ENCODE data around the gene RAB33A.
A peak's percentile ranks its signal among the peaks of the same experiment; 100 is the strongest.

RAB33A gene

GRCh38 chrX:130171446-130172126, at the start of gene RAB33A:
Gene RAB33A, plus strand, starts transcription at chrX:130171962. Its CDS starts 101 bp downstream, at chrX:130172063.
- DNase-seq = peak; percentile 47

DNA sequence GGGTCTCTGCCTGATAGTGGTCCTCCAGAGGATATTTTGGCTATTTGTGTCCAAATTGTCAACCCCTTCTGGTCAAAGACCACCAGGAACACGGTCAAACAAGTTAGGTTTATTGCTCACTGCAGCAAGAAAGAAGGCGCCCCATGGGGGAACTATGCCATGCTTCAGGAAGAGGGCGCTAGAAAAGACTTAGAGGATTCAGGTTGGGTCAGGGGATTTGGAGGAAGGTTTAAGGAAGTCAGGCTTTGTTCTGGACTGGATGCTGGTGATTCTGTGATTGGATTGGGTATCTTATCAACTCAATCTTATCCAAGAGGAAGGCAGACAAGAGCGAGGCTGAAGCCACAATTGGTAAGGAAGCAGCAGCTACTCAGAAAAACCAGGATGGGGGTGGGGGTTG, 47.2 kb upstream of the RAB33A start:
- no peak for DNase-seq

- DNase-seq = no peak
Observed at GRCh38 chrX:130125091-130125874, 46.5 kb upstream of the RAB33A start.

DNA sequence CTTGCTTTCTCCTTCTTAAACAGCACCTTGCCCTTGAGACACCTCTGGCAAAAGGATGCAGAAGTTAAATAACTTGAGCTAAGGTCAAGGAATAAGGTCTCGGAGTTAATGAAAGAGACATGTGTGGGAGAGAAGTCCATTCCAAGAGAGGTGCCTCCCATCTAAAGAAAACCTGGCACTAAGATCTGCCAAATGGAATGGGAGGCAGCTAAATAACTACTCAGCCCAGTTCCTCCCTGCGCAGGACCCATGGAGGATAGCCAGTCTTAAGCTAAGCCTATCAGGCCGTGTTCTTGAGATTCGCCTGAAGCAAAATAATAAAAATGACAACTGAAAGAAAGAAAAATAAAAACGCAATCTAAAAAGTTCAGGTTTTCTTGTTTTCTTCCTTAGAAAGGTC, 40.8 kb upstream of the RAB33A start:
- no peak for DNase-seq

GRCh38 chrX:130136496-130136895, 35.3 kb upstream of the RAB33A start:
- no peak for DNase-seq

DNA sequence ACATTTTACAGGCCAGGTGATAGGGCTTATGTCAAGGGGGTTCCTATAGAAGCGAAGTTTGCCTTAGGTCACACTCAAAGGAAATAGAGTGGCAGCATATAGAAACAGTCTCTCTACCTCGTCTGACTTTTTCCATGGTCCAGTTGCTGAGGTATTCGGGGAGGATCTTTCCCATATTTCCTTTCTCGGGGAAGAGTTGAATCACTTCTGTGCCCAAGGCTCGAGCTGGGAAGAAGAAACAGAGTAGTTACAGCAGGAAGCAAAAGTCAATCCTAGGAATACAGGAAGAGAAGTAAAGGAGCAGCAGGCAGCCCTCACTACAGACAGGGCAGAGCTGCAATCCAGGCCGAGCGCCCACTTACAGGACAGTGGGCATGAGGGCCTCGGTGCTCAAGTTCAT, 34.8 kb upstream of the RAB33A start:
- DNase-seq = no peak

DNA sequence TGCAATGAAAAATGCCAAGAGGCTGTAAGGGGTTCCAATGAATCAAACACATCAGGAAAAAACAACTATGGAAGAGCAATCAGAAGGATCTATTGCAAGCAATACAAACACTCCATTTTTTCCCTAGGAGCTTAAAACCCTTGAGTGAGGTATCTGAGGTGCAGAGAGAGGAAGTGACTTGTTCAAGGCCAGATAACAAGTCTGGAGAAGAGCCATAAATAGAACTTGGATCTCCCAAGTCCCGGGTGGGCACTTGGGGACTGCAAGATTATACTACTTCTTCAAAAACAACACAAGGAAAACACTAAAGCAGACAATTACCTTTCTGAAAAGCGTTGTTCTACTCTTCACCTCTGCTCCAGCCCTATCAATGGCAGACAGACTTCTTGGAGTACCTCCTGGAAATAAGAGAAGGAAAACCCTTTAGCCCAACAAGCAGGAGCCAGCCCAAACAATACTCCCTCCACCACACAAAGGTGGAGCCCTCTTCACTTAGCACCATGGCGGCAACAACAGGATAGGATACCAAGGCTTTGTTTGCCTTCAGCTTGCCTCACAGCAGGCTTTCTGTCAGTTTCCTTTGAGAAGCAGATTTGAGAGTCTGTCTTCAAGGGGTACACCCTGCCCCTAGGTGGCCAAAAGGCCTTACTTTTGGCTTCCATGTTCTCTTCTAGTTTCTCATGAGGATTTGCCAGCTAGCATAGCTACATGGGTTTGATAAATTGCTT, 32.1 kb upstream of the RAB33A start:
- no peak for DNase-seq

GRCh38 chrX:130144509-130144908, 27.3 kb upstream of the RAB33A start:
- DNase-seq = no peak

- DNase-seq = no peak
Observed at GRCh38 chrX:130145123-130145522, 26.6 kb upstream of the RAB33A start.

- no peak for DNase-seq
Observed at GRCh38 chrX:130147631-130148030, 24.1 kb upstream of the RAB33A start.

DNA sequence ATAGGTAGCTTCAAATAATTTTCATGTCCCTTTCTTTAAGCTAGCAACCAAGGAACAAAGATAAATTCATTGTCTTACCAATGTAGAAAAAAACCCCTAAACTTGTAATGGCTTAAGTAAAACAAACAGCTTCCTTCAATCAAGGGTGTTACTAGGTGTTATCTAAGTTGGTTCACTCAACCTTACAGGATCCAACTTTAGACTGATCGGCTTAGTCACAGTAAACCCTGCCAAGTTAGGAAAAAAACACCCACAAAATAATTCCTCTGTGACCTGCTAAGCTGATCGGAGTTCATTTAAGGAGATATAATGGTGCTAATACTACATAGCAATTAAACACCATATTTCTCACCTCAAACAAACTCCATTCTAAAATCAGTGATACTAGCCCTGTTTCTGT, 16.2 kb upstream of the RAB33A start:
- no peak for DNase-seq

DNA sequence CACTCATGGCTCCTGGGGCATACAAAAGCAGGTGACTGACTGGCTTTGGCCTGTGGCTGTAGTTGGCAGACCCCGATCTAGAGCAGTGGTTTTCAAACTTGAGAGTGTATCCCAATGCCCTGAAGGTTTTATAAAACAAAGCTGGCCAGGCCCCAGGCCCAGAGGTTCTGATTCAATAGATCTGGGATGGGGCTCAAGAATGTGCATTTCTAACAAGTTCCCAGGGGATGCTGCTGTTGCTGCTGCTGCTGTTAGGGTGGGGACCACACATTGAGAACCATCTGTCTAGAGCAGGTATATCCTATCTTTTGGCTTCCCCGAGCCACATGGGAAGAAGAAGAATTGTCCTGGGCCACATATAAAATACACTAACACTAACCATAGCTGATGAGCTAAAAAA, 13.5 kb upstream of the RAB33A start:
- DNase-seq = no peak

- no peak for DNase-seq
Observed at GRCh38 chrX:130159776-130160175, 12.0 kb upstream of the RAB33A start.

- no peak for DNase-seq
Observed at GRCh38 chrX:130162094-130162735, 9.5 kb upstream of the RAB33A start.

DNA sequence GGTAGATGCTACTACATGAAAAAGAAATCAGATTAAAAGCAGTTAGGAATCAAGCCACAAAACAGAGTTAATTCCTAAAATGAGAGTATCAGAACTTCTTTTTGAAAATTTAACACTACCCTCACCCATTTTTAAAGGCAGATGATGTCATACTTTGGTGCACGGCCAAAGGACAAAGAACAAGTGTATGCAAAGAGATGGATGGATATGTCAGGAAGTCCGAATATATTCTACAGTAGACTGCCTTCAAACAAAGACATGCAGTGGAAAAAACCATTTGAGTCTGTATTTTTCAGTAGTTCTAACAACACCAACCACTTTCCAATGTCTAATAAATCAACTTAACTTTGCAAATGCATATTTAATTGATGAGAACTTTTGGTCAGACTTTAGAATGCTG, 8.4 kb upstream of the RAB33A start:
- no peak for DNase-seq

DNA sequence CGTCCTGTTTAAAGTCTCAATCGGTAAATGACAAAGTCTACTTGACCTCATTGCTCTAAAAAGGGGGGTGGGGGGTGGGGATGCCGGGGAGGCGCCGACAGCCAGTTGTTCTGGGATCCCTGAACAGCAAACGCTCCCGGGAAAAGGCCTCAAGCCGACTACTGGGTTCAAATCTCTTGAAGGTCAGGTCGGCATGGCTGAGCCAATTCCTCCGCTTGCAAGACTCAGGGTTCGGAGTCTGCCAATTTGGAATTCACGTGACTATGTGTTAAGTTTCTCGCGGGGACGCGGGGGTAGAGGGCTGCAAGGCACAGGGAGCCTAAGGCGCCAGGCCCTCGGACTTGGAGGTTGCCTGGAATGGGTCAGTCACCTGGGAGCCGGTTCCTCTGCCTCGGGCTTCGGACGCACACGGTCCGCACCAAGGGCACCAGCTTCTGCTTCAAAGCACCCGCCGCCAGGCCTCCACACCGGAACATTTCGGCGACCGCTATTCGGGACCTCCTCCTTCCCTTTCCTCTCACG, 6.5 kb upstream of the RAB33A start:
- no peak for DNase-seq

GRCh38 chrX:130165703-130166502, 5.9 kb upstream of the RAB33A start, which contains the start of gene AIFM1:
Gene AIFM1, minus strand, starts transcription at chrX:130165841. Its CDS starts 185 bp downstream, at chrX:130165656.
- DNase-seq = peak; percentile 91

DNA sequence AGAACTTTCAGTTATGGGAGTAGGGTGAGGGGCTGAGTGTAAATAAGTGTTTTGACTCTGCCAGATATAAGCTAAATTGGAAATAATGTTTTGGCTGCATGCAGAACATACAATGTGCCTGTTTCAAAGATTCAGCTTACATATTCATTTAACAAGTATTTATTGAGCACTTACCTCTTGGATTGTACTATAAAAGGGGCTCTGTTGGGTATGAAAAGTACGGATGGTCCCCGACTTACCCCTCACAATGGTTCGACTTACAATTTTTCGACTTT, 5.3 kb upstream of the RAB33A start:
- DNase-seq = no peak

DNA sequence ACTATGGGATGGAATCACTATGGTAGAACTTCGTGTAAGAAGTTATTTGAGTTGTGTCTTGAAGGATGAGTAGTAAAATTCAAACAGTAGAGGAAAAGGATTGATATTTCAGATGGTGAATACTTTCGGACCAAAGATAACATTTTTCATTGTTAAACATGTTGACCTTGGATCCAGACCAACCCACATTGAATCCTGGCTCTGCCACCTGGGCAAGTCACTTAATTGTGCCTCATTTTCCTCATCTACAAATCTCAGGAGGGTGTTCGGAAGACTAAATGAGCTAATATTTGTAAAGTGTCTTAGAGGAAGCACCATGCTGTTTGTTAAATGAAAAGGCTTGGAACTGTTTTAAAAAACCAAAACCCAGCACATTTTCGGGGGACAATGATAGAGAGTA, 4.7 kb upstream of the RAB33A start:
- DNase-seq = no peak

DNA sequence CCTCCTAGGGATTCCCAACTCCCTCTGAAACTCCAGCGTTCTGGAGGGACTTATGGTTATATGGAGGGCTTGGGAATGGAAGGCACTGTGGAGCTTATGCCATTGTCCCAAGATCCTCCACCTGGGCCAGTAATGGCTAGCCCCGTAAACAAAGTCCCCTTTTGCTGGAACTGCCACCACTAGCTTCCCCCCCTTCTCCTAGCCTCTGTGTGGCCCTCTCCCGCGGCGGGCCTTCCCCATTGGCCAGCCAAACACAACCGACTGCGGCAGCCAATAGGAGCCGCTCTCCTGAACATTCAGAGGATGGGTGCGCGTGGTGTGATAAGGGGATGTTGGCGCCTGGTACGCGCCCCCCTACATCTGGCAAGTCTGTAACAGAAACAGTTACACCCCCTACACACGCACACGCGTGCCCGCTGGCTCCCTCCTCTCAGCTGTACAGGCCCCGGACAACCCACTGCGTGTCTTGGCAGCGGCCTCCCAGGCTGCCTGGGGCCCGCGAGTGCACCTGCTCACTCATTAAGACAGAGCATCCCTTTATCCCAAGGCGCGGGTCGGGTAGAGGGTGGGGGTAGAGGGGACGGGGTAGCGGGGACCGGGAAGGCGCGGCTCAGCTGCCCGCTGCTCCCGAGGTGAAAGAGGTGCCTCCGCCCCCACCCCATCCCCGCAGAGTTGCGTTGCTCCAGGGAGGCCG, 863 bp upstream of the RAB33A start:
- peak; percentile 67 for DNase-seq

DNA sequence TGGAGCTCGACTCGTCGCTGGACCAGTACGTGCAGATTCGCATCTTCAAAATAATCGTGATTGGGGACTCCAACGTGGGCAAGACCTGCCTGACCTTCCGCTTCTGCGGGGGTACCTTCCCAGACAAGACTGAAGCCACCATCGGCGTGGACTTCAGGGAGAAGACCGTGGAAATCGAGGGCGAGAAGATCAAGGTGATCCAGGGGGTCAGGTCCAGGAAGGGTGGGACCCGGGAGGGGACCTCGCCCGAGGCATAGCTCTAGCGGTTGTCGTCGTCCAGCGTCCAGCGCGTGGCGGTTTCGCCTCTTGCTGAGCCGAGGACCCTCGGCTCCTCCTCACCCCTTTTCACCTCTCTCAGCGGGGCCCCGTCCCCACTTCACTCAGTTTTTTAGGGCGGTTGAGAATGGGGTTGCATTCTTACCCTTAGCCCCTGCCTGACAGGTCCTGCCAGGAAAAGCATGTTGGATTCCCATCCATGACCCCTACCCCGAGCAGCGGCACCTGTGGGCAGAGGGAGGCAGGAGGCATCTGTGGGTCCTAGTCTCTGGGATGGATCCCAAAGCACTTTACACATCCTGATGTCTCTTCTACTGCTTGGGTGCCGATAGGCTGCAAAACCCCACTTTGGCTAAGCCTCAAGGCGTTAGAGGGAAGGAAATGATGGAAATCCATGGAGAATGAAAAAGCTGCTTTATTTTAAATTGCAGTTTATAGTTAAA, 524 bp downstream of the RAB33A start:
- no peak for DNase-seq

Measured in CD4-positive, alpha-beta T cell treated with Interferon gamma for 1 hour (primary cell).